ENCODE data around the gene COG5.
A peak's percentile ranks its signal among the peaks of the same experiment; 100 is the strongest.

The COG5 gene

GRCh38 chr7:107321611-107322010 lies 242.1 kb downstream of the COG5 start:
- no peak for DNase-seq

GRCh38 chr7:107319724-107320228 lies 243.9 kb downstream of the COG5 start:
- DNase-seq, result no peak

GRCh38 chr7:107318523-107319160 lies 245.1 kb downstream of the COG5 start:
- DNase-seq, result peak; percentile 23

GRCh38 chr7:107315716-107316220 lies 248.0 kb downstream of the COG5 start:
- no peak for DNase-seq

- DNase-seq, result no peak
Measured at GRCh38 chr7:107313355-107313754, 250.4 kb downstream of the COG5 start.

GRCh38 chr7:107312418-107312817 lies 251.3 kb downstream of the COG5 start:
- DNase-seq, result peak; percentile 2

GRCh38 chr7:107309296-107309695 lies 254.4 kb downstream of the COG5 start:
- no peak for DNase-seq

- DNase-seq, result no peak
Measured at GRCh38 chr7:107304636-107305035, 259.1 kb downstream of the COG5 start.

- DNase-seq, result no peak
Measured at GRCh38 chr7:107304063-107304462, 259.7 kb downstream of the COG5 start.

- no peak for DNase-seq
Measured at GRCh38 chr7:107302250-107302847, 261.4 kb downstream of the COG5 start.

GRCh38 chr7:107294182-107294581 lies 269.5 kb downstream of the COG5 start:
- DNase-seq, result no peak

GRCh38 chr7:107292591-107292990 lies 271.1 kb downstream of the COG5 start:
- no peak for DNase-seq

- DNase-seq, result no peak
Measured at GRCh38 chr7:107291434-107291833, 272.3 kb downstream of the COG5 start.

GRCh38 chr7:107286751-107287621 lies 276.7 kb downstream of the COG5 start:
- DNase-seq, result no peak

GRCh38 chr7:107284911-107285479 lies 278.7 kb downstream of the COG5 start:
- DNase-seq, result no peak

GRCh38 chr7:107277331-107277730 lies 286.4 kb downstream of the COG5 start:
- DNase-seq, result no peak

- no peak for DNase-seq
Measured at GRCh38 chr7:107276220-107276827, 287.4 kb downstream of the COG5 start.

- no peak for DNase-seq
Measured at GRCh38 chr7:107274506-107274905, 289.2 kb downstream of the COG5 start.

GRCh38 chr7:107269790-107270189 lies 293.9 kb downstream of the COG5 start:
- no peak for DNase-seq

GRCh38 chr7:107268594-107268993 lies 295.1 kb downstream of the COG5 start:
- no peak for DNase-seq

- no peak for DNase-seq
Measured at GRCh38 chr7:107267138-107267537, 296.6 kb downstream of the COG5 start.

- DNase-seq, result no peak
Measured at GRCh38 chr7:107264723-107265122, 299.0 kb downstream of the COG5 start.

GRCh38 chr7:107262857-107263256 lies 300.9 kb downstream of the COG5 start:
- no peak for DNase-seq
